Type B pancreatic cell (in vitro differentiated cells): ENCODE data around the gene ANKRD11. TPM values are rescaled to one million over a fixed set of nuclear protein-coding genes. Genes with fewer than 3 reads are reported as not detected.

Experiments used
- DNase-seq: peaks from one replicate; pipeline ENCODE4 v3.0.0; 2021; ENCODE audit warnings: mixed read lengths; ENCODE audit not compliant: unreplicated experiment; ENCODE audit errors: extremely low spot score
- H3K27ac Mint-ChIP-seq: 2 replicates; pipeline ENCODE4 v1.8.0; 2021; ENCODE audit warnings: mild to moderate bottlenecking, mixed read lengths
- H3K27me3 Mint-ChIP-seq: 2 replicates; pipeline ENCODE4 v1.8.0; 2021; ENCODE audit warnings: mixed read lengths
- H3K36me3 Mint-ChIP-seq: 2 replicates; pipeline ENCODE4 v1.8.0; 2021; ENCODE audit warnings: mixed read lengths
- H3K4me1 Mint-ChIP-seq: one replicate; pipeline ENCODE4 v1.8.0; 2021; ENCODE audit warnings: mixed read lengths; ENCODE audit not compliant: unreplicated experiment
- H3K4me3 Mint-ChIP-seq: 2 replicates; pipeline ENCODE4 v1.8.0; 2021; ENCODE audit warnings: mild to moderate bottlenecking, mixed read lengths
- H3K9me3 Mint-ChIP-seq: 2 replicates; pipeline ENCODE4 v1.8.0; 2021; ENCODE audit warnings: mixed read lengths
- total RNA-seq: library from RNA; stranded (reverse); gene quantifications from 2 replicates; pipeline ENCODE4 v1.2.1, GENCODE V29; 2021; ENCODE audit warnings: low replicate concordance
- TF ChIP-seq, protein P1 (sequence below): fragments of 200-600 bp; sonication (generic); conservative IDR thresholded peaks from 2 replicates; pipeline ENCODE4 v1.5.0; 2021; ENCODE audit warnings: antibody characterized with exemption, mild to moderate bottlenecking

ANKRD11 gene
- total RNA-seq, 1 donor from 2014 or later: 153 TPM

GRCh38 chr16:89320782-89321501, 169.4 kb downstream of the ANKRD11 start:
- DNase-seq: no peak
- peak overlapping the region; percentile 85 for H3K27ac Mint-ChIP-seq
- H3K36me3 Mint-ChIP-seq: peaks cover 18% of the 10 kb centered on the region
- H3K4me3 Mint-ChIP-seq: peak overlapping the region; percentile 68
- H3K27me3 Mint-ChIP-seq: no peaks in the 10 kb centered on the region
- TF ChIP-seq, protein P1, sequence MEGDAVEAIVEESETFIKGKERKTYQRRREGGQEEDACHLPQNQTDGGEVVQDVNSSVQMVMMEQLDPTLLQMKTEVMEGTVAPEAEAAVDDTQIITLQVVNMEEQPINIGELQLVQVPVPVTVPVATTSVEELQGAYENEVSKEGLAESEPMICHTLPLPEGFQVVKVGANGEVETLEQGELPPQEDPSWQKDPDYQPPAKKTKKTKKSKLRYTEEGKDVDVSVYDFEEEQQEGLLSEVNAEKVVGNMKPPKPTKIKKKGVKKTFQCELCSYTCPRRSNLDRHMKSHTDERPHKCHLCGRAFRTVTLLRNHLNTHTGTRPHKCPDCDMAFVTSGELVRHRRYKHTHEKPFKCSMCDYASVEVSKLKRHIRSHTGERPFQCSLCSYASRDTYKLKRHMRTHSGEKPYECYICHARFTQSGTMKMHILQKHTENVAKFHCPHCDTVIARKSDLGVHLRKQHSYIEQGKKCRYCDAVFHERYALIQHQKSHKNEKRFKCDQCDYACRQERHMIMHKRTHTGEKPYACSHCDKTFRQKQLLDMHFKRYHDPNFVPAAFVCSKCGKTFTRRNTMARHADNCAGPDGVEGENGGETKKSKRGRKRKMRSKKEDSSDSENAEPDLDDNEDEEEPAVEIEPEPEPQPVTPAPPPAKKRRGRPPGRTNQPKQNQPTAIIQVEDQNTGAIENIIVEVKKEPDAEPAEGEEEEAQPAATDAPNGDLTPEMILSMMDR: no peak
- H3K9me3 Mint-ChIP-seq: no peaks in the 10 kb centered on the region
- peaks cover 75% of the 10 kb centered on the region for H3K4me1 Mint-ChIP-seq

- H3K27me3 Mint-ChIP-seq: no peaks in the 10 kb centered on the region
- peaks cover 15% of the 10 kb centered on the region for H3K36me3 Mint-ChIP-seq
- H3K4me3 Mint-ChIP-seq: peak overlapping the region; percentile 68
- H3K27ac Mint-ChIP-seq: peak overlapping the region; percentile 85
- TF ChIP-seq, protein P1: no peak
- no peaks in the 10 kb centered on the region for H3K9me3 Mint-ChIP-seq
- H3K4me1 Mint-ChIP-seq: peaks cover 71% of the 10 kb centered on the region
- no peak for DNase-seq
Measured at GRCh38 chr16:89319886-89320781, 170.2 kb downstream of the ANKRD11 start.

GRCh38 chr16:89319631-89319885, 170.8 kb downstream of the ANKRD11 start:
- DNase-seq: no peak
- Mint-ChIP-seq H3K27ac (peak overlapping the region; percentile 85), H3K27me3 (no peaks in the 10 kb centered on the region), H3K9me3 (no peaks in the 10 kb centered on the region), H3K4me3 (peak overlapping the region; percentile 28), H3K4me1 (peaks cover 71% of the 10 kb centered on the region), H3K36me3 (peaks cover 12% of the 10 kb centered on the region)
- TF ChIP-seq, protein P1: no peak

DNA sequence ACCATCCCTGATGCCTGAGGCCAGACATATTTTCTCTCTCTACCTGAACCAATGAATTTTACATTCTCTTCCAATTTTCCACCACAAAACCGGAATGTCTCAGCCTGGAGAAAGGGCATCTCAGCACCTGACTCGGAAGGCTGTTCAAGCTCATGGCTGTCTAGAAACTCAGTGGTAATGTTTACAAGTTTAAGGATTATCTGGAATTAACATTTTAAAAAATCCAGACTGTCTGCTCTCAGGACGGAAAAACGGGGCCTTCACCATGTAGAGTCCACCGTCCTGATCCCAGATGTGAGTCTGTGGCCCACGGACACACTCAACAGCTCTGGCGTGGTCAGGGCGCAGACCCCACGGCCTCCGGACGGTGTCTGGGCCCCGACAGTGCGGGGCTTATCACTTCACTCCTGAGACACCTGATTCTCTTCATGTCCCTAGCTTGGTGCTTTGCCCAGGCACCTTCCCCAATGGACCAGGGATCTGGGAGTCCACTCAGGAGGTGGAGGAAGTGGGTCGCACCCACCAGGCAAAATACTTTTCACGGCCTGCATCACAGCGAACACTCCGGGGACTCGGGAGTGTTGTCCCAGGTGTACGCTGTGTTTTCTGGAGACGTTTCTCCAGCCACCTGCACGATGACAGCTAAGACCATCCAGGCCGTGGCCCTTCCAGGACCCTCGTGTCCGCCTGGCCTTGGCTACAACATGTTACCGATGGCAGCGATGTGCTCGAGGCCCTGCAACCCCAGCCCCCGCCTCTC, 171.3 kb downstream of the ANKRD11 start:
- peaks cover 15% of the 10 kb centered on the region for H3K36me3 Mint-ChIP-seq
- H3K9me3 Mint-ChIP-seq: no peaks in the 10 kb centered on the region
- H3K27ac Mint-ChIP-seq: peak overlapping the region; percentile 85
- TF ChIP-seq, protein P1: no peak
- peak overlapping the region; percentile 6 for H3K4me3 Mint-ChIP-seq
- peaks cover 72% of the 10 kb centered on the region for H3K4me1 Mint-ChIP-seq
- no peaks in the 10 kb centered on the region for H3K27me3 Mint-ChIP-seq
- no peak for DNase-seq

DNA sequence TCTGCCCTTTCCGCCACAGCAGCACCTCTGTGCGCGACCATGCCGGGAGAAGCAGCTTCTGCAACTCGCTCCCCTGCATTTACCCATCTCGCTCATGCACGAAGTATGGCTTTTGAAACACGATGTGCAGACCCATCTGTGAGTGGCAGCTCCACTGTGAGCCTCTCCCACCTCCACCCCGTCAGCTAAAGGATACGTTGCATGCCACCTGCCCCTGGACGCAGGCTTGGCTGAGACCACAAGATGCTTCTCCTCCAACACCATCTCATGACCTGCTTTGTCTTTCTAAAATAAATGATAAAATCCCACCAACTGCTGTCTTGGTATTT, 172.0 kb downstream of the ANKRD11 start:
- no peaks in the 10 kb centered on the region for H3K27me3 Mint-ChIP-seq
- TF ChIP-seq, protein P1: no peak
- H3K4me3 Mint-ChIP-seq: no peak overlapping the region
- H3K9me3 Mint-ChIP-seq: no peaks in the 10 kb centered on the region
- peaks cover 72% of the 10 kb centered on the region for H3K4me1 Mint-ChIP-seq
- H3K27ac Mint-ChIP-seq: peak overlapping the region; percentile 75
- H3K36me3 Mint-ChIP-seq: peaks cover 15% of the 10 kb centered on the region
- DNase-seq: no peak
